Subcutaneous abdominal adipose tissue (tissue), 5 donors: Measurements from ENCODE around the gene CAMKK1.

Source experiments
- H3K27ac ChIP-seq: one replicate; pipeline ENCODE4 v1.7.0; 2013; ENCODE audit warnings: low read depth, mild to moderate bottlenecking, inconsistent platforms, low read length, moderate library complexity
- H3K27me3 ChIP-seq, 5 donors: one replicate each; pipeline ENCODE4 v1.7.0; 2013; ENCODE audit warnings: low read length in 5 of 5, inconsistent platforms in 1 of 5; ENCODE audit not compliant: control insufficient read depth in 5 of 5, insufficient read depth in 4 of 5
- H3K36me3 ChIP-seq, 5 donors: one replicate each; pipeline ENCODE4 v1.7.0; 2013; ENCODE audit warnings: low read length in 5 of 5; ENCODE audit not compliant: control insufficient read depth in 5 of 5, insufficient read depth in 5 of 5
- H3K4me1 ChIP-seq, 5 donors: one replicate each; pipeline ENCODE4 v1.7.0; 2013; ENCODE audit warnings: low read length in 5 of 5, mild to moderate bottlenecking in 3 of 5, moderate library complexity in 1 of 5; ENCODE audit not compliant: control insufficient read depth in 5 of 5, insufficient read depth in 5 of 5
- H3K4me3 ChIP-seq, 5 donors: one replicate each; pipeline ENCODE4 v1.7.0; 2013; ENCODE audit warnings: low read length in 5 of 5, low read depth in 1 of 5
- H3K9ac ChIP-seq, 5 donors: one replicate each; pipeline ENCODE4 v1.7.0; 2013; ENCODE audit warnings: low read length in 5 of 5, mild to moderate bottlenecking in 4 of 5, moderate library complexity in 3 of 5
- H3K9me3 ChIP-seq, 5 donors: one replicate each; pipeline ENCODE4 v1.7.0; 2013; ENCODE audit warnings: low read length in 5 of 5; ENCODE audit not compliant: control insufficient read depth in 5 of 5
- donor health status: healthy.
- donor health status: healthy.
- donor health status: healthy.
- donor health status: healthy.
- donor health status: healthy.

Gene CAMKK1

DNA sequence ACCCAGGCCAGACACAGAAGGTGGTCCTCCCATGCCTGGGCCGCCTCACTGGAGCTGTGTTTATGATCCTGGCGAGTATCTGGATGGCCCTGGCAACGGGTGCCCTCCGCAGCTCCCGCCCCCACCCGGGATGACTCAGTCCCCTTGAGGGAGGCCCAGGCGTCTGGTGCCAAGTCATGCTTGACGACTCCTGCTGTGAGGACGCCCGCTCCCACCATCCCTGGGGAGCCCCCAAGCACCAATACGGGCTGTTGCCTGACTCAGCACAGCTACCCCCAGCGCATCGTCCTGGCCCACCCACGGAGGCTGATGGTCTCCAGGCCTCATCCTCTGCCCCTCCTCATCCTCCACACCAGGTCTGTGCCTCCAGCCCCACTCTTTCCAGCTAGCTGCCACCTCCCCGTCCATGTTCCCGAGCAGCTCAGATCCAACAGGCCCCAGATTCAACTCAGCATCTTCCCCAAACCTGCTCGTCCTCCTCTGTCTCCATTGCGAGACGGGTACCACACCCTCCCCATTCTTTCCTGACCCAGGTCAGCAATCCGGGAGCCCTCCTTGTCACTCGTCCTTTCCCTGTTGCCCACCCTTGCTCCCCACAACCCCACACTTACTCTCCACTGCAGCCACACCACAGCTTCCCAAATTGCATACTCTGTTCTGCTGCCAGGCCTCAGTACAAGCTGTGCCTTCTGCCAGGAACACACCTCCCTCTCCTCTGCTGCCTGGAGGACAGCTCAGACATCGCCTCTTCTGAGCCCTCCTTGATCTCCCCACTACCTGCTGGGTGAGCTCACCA, 2.6 kb downstream of the CAMKK1 start:
- Histone ChIP-seq H3K9ac (peak overlapping the region in 1 of 5 donors; percentile 20), H3K27ac (peak overlapping the region; percentile 54), H3K4me1 (peaks cover 7 to 91% (median 89%) of the 10 kb centered on the region in 5 donors), H3K4me3 (no peak overlapping the region), H3K36me3 (peaks cover 0 to 2% (median 0%) of the 10 kb centered on the region in 5 donors), H3K27me3 (peaks cover 0 to 15% (median 4%) of the 10 kb centered on the region in 5 donors), H3K9me3 (no peaks in the 10 kb centered on the region)

- Histone ChIP-seq H3K4me1 (peaks cover 7 to 89% (median 83%) of the 10 kb centered on the region in 5 donors), H3K36me3 (peaks cover 0 to 10% (median 4%) of the 10 kb centered on the region in 5 donors), H3K4me3 (no peak overlapping the region), H3K27ac (peak overlapping the region; percentile 54), H3K9me3 (no peaks in the 10 kb centered on the region), H3K27me3 (peaks cover 0 to 15% (median 4%) of the 10 kb centered on the region in 5 donors), H3K9ac (peak overlapping the region in 1 of 5 donors; percentile 20)
Observed at GRCh38 chr17:3889325-3890012, 3.4 kb downstream of the CAMKK1 start.

DNA sequence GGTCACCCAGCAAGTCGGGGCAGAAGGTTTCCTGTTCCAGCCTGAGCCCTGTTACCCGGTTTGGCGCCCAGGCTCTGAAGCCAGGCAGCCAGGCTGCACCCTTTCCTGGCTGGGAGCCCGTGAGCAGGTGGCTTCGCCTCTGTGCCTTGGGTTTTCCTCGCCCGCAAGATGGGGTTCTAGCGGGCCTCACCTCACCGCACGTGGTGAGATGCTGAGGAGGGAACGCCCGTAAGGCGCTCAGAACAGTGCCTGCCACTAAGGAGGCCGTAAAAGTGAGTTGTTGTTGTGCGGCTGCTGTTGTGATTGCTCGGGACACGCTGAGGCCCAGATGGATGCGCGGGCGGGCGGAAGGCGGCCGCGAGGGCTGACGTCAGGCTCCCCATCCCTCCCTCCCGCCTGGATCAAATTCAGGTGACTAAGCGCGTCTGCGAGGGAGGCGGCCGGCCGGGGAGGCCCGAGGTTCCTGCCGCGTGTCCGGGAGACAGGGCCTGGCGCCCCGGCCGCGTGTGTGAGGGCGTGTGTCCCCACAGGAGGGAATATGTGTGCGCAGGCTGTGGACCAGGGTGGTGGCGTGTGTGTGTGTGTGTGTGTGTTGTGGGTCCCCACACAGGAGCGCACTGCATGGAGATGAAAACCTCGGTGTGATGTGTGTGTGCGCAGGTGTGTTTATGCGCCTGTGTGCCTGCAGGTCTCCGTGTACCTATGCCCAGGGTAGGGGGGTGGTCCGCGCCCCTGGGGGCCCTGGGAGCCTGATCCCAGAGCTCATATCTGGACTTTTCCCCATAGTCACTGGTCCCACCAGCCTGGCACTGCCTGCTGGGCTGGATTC, 4.3 kb downstream of the CAMKK1 start:
- Histone ChIP-seq H3K4me1 (peaks cover 3 to 80% (median 74%) of the 10 kb centered on the region in 5 donors), H3K9ac (peak overlapping the region in 2 of 5 donors; percentile 3 to 41)

GRCh38 chr17:3887804-3888203, 5.0 kb downstream of the CAMKK1 start:
- Histone ChIP-seq H3K27ac (no peak overlapping the region), H3K36me3 (peaks cover 0 to 27% (median 18%) of the 10 kb centered on the region in 5 donors), H3K4me1 (peaks cover 1 to 77% (median 68%) of the 10 kb centered on the region in 5 donors), H3K9me3 (no peaks in the 10 kb centered on the region), H3K9ac (peak overlapping the region in 2 of 5 donors; percentile 3 to 41), H3K27me3 (peaks cover 0 to 15% (median 4%) of the 10 kb centered on the region in 5 donors), H3K4me3 (peak overlapping the region in 1 of 5 donors; percentile 23)

More for the DNA sequence above, 4.3 kb downstream of the CAMKK1 start:
- no peak overlapping the region for H3K4me3 ChIP-seq
- no peak overlapping the region for H3K27ac ChIP-seq
- peaks cover 0 to 19% (median 13%) of the 10 kb centered on the region in 5 donors for H3K36me3 ChIP-seq
- peaks cover 0 to 15% (median 4%) of the 10 kb centered on the region in 5 donors for H3K27me3 ChIP-seq
- H3K9me3 ChIP-seq: no peaks in the 10 kb centered on the region

- Histone ChIP-seq H3K27ac (no peak overlapping the region), H3K4me3 (peak overlapping the region in 1 of 5 donors; percentile 28), H3K9ac (peak overlapping the region in 2 of 5 donors; percentile 3 to 41)
Observed at GRCh38 chr17:3887394-3887793, 5.5 kb downstream of the CAMKK1 start.

DNA sequence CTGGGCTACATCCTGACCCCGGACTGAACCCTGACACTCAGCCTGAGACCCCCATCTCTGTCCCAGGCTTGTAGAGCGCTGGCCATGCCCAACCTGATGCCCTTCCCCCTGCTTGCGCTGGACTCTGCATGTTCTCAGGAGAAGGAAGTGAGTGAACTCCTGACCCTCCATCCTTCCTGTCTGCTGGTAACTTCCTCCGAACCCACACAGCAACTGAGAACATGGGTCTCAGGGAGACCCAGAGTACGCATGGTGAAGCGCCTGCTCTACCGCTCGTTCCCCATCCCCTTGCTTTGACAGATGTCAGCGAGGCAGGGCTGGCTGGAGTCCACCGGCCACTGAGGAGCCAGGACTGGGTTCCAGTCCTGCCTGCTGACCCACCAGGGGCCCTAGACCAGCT, 6.1 kb downstream of the CAMKK1 start:
- H3K4me3 ChIP-seq: peak overlapping the region in 2 of 5 donors; percentile 1 to 28
- peaks cover 1 to 69% (median 60%) of the 10 kb centered on the region in 5 donors for H3K4me1 ChIP-seq
- peak overlapping the region in 2 of 5 donors; percentile 38 to 41 for H3K9ac ChIP-seq
- no peak overlapping the region for H3K27ac ChIP-seq
- H3K27me3 ChIP-seq: peaks cover 0 to 15% (median 4%) of the 10 kb centered on the region in 5 donors
- H3K9me3 ChIP-seq: no peaks in the 10 kb centered on the region
- H3K36me3 ChIP-seq: peaks cover 0 to 30% (median 23%) of the 10 kb centered on the region in 5 donors

More at GRCh38 chr17:3887394-3887793, 5.5 kb downstream of the CAMKK1 start:
- H3K27me3 ChIP-seq: peaks cover 0 to 15% (median 4%) of the 10 kb centered on the region in 5 donors
- no peaks in the 10 kb centered on the region for H3K9me3 ChIP-seq
- peaks cover 0 to 27% (median 19%) of the 10 kb centered on the region in 5 donors for H3K36me3 ChIP-seq
- peaks cover 1 to 74% (median 65%) of the 10 kb centered on the region in 5 donors for H3K4me1 ChIP-seq

- Histone ChIP-seq H3K27me3 (peaks cover 0 to 15% (median 4%) of the 10 kb centered on the region in 5 donors), H3K4me3 (no peak overlapping the region), H3K36me3 (peaks cover 0 to 30% (median 26%) of the 10 kb centered on the region in 5 donors), H3K9me3 (no peaks in the 10 kb centered on the region), H3K27ac (no peak overlapping the region), H3K9ac (peak overlapping the region in 1 of 5 donors; percentile 12), H3K4me1 (peaks cover 1 to 61% (median 53%) of the 10 kb centered on the region in 5 donors)
Observed at GRCh38 chr17:3885970-3886369, 6.9 kb downstream of the CAMKK1 start.

DNA sequence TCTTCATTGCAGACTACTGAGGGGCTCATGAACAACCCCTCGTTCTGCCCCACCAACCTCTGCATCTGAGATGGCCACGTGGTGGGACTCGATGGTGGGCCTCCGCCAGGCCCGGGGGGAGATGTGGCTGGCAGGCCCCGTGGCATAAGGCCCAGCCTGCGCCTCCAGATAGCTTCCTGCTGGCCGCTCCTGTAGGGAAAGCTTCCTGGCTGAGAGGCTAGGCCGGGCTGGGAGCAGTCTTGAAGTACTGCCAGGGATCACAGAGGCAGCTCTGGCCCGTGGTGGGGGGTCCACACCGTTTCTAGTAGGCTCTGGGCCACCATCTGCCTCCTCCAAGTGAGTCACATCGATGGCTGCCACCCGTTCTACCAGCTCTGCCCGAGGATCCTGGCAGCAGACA, 7.6 kb downstream of the CAMKK1 start:
- Histone ChIP-seq H3K9me3 (no peaks in the 10 kb centered on the region), H3K27me3 (peaks cover 0 to 15% (median 3%) of the 10 kb centered on the region in 5 donors), H3K4me3 (no peak overlapping the region), H3K4me1 (peaks cover 1 to 54% (median 46%) of the 10 kb centered on the region in 5 donors), H3K9ac (no peak overlapping the region), H3K27ac (no peak overlapping the region), H3K36me3 (peaks cover 0 to 30% (median 27%) of the 10 kb centered on the region in 5 donors)

DNA sequence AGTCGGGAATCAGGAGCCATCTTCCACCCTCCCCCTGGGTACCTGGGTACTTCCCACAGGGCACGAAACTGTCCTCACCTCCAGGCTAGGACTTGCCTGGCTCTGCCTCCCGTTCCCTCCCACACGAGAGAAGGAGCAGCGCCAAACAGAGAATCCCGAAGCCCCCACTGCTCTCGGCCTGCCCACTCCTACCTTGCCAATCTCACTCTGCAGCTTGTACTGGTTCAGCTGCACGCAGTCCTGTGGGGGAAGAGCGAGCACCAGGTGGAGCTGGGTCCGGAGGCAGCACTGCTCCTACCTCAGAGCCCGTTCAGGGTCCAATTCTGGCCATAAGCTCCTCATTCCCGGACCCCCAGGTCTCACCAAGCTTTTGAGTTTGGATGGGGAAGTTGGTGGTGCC, 8.7 kb downstream of the CAMKK1 start:
- H3K4me3 ChIP-seq: no peak overlapping the region
- H3K9me3 ChIP-seq: no peaks in the 10 kb centered on the region
- peaks cover 0 to 13% (median 1%) of the 10 kb centered on the region in 5 donors for H3K27me3 ChIP-seq
- peaks cover 1 to 43% (median 38%) of the 10 kb centered on the region in 5 donors for H3K4me1 ChIP-seq
- H3K9ac ChIP-seq: no peak overlapping the region
- no peak overlapping the region for H3K27ac ChIP-seq
- H3K36me3 ChIP-seq: peaks cover 0 to 30% (median 29%) of the 10 kb centered on the region in 5 donors
